GM20000 (cell line): ENCODE measurements around the gene FAM110A.
"Not testable (repeated sequence)": the region's sequence is repeated elsewhere in the genome, so short reads cannot be mapped to it uniquely, and the experiment has no call there.

Experiments
- DNase-seq: peaks from one replicate; pipeline ENCODE4 v3.0.0; 2012; ENCODE audit warnings: low spot score
- TF ChIP-seq, protein P1 (sequence below): IDR thresholded peaks from 2 replicates; pipeline ENCODE4 v1.5.1; 2012; ENCODE audit warnings: mild to moderate bottlenecking, control low read depth; ENCODE audit errors: extremely low read depth, missing control alignments

The FAM110A gene

GRCh38 chr20:889932-890463 lies 56.5 kb downstream of the FAM110A start:
- no peak for DNase-seq
- TF ChIP-seq, protein P1, sequence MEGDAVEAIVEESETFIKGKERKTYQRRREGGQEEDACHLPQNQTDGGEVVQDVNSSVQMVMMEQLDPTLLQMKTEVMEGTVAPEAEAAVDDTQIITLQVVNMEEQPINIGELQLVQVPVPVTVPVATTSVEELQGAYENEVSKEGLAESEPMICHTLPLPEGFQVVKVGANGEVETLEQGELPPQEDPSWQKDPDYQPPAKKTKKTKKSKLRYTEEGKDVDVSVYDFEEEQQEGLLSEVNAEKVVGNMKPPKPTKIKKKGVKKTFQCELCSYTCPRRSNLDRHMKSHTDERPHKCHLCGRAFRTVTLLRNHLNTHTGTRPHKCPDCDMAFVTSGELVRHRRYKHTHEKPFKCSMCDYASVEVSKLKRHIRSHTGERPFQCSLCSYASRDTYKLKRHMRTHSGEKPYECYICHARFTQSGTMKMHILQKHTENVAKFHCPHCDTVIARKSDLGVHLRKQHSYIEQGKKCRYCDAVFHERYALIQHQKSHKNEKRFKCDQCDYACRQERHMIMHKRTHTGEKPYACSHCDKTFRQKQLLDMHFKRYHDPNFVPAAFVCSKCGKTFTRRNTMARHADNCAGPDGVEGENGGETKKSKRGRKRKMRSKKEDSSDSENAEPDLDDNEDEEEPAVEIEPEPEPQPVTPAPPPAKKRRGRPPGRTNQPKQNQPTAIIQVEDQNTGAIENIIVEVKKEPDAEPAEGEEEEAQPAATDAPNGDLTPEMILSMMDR, result no peak

DNA sequence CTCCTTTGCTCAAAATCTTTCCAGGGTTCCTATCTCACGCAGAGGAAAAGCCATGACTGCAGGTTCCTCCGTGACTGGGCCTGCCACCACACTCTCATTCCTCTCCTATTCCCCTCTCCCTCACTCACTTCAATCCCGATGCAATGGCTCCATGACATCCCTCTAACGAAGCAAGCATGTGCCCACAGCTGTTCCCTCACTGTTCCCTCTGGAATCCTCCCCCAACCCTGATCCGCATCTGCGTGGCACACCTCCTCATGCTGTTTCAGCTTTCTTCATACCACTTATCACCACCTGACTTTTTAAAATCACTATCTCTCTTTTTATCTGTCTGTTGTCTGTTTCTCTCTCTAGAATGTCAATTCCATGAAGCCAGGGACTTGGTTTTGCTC lies 57.1 kb downstream of the FAM110A start:
- TF ChIP-seq, protein P1, result no peak
- DNase-seq, result no peak

- TF ChIP-seq, protein P1, result no peak
- no peak for DNase-seq
These were observed 57.7 kb downstream of the FAM110A start for GRCh38 chr20:891058-891705.

DNA sequence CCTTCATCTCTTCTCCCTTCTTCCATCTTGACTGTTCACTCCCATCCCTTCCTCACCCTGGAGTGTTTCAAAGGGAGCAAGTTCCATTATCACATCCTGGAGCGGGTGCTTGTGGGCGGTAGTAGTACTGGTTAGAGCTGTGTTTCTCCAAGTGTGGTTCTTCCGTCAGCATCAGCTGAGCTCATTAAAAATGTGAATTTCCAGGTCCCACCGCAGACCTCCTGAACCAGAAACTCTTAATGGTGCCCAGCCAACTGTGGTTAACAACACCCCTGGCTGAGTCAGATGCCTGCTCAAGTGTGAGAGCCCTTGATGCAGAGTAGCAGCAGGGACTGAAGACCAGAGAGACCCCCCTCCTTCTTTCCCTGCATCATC lies 58.2 kb downstream of the FAM110A start:
- no peak for DNase-seq
- TF ChIP-seq, protein P1, result no peak

GRCh38 chr20:892371-892770 lies 58.9 kb downstream of the FAM110A start:
- not testable (repeated sequence) for DNase-seq
